HG02884 (cell line): ENCODE measurements around the gene RNU5D-1.
"Not testable (repeated sequence)": the region's sequence is repeated elsewhere in the genome, so short reads cannot be mapped to it uniquely, and the experiment has no call there.

ENCODE experiments used
- ATAC-seq: cut with Tn5 transposase; IDR thresholded peaks from one replicate; pipeline ENCODE4 v1.9.1; 2021; ENCODE audit warnings: mild to moderate bottlenecking, moderate library complexity; ENCODE audit not compliant: unreplicated experiment

RNU5D-1 gene

DNA sequence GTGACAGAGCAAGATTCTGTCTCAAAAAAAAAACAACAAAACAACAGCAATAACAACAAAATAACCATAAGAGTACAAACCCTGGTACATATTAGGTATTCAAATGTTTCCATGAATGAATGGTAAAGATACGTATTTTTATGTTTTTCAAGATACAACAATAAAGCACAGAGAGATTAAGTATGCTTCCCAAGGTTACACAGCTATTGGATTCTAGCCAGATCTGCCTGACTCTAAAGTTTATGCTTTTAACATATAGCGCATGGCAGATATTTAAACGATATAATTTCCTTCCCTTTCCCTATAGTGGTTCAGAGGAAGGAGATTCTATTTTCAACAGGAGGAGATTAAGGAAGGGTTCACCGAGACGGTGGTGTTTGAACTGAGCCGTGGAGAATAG, 25.5 kb downstream of the RNU5D-1 start:
- ATAC-seq = no peak

DNA sequence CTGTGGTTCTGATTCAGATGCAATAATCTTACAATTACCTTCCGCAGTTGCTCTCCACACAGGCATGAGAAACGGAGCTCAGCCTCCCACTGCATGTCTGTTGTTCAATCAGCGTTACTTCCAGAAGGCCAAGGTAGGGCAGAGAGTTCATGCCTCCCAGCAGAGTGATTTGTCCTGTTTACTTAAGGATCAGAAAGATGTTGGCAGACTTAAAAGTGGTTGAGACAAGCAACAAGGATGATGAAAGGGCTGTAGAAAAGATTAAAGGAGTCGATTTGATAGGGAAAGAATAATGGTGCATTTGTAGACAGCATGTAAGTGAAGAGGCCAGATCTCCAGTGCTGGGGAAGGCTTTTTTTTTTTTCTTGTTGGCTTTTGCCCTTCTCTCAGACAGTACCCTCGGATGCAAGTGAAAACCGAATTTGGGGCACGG, 29.8 kb downstream of the RNU5D-1 start:
- ATAC-seq = no peak

DNA sequence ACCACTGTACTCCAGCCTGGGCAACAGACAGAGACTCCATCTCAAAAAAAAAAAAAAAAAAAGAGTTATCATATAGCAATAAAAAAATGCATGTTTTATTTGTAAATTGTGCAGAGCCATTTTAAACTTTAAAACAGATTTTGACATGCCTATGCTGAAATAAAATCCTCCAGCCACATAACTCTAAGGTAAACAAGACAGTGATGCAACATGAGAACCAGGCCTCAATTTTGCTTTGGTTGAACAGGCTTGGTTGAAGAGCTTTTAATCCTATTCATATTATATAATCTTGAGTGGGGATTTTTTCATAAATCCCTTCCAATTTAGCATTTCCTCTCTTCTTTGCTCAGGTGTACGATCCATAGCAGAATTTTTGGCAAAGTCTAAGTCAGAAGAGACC, 30.4 kb downstream of the RNU5D-1 start:
- no peak for ATAC-seq

DNA sequence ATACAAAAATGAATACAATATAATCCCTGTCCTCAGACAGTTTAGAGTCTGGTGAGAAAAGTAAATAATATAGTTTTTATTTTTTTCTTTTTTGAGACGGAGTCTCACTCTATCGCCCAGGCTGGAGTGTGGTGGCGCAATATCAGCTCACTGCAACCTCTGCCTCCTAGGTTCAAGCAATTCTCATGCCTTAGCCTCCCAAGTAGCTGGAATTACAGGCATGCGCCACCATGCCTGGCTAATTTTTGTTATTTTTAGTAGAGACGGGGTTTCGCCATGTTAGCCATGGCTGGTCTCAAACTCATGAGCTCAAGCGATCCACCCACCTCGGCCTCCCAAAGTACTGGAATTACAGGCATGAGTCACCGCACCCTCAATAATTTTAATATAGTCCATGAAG, 31.6 kb downstream of the RNU5D-1 start:
- not testable (repeated sequence) for ATAC-seq

DNA sequence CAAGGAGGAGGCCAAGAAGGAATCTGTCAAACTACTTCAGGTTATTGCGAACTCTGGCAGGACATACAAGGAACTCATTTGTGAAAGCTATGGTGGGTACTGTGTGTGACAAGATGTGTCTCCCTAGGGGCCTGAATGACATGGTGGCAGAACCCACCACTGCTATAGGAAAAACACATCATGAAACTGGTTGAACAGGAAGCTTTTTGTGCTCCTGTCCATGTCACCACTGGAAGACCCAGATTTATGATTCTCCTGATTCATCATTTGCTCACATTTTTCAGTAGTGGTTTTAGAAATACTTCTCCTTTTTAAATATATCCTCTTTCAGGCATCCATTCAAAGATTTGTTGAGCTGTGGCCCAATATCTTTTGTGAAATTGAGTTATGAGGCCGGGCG, 32.8 kb downstream of the RNU5D-1 start:
- no peak for ATAC-seq

DNA sequence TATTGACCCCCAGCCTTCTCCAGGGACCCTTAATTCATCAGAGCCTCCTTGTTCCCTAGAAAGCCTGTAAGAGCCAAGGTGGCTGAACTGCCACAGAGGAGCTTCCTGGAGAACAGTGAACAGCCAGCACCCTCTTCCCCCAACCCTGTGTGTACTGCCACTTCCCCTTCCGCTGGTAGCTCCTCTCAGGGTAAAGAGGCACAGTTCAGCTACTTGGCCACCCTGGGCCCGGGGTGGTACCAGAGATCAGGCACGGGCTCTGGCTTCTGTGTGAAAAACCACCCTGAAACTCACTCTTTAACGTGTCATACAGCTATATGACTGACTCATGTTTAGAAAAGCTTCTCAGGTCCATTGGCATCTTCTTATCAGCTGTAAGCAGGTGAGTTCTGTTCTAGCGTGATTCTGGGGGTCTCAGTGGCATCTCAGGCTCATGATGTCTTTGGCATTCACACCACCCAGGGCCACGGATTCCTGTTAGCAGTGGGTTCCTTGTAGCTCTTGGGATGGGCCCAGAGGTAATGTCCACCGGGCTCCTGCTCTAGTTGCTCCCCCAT, 34.1 kb downstream of the RNU5D-1 start:
- ATAC-seq = no peak

DNA sequence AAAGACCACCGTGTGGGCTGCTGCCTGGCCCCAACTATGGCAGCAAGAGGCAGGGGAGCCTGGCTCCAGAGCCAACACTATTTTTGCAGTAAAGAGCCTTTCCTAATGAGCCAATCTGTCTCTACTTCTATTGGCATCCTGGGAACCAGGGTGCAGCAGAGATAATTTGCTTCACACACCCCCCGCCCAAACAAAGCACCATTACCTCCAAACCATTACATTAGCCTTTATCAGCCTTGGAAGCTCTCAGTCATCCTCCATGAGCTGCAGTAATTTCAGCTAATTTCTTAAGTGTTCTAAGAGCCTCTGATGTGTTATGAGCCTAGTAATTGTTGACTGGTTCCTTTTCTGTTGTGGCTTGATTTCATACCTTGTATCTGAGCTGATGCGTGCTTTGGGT, 34.9 kb downstream of the RNU5D-1 start:
- ATAC-seq = no peak

DNA sequence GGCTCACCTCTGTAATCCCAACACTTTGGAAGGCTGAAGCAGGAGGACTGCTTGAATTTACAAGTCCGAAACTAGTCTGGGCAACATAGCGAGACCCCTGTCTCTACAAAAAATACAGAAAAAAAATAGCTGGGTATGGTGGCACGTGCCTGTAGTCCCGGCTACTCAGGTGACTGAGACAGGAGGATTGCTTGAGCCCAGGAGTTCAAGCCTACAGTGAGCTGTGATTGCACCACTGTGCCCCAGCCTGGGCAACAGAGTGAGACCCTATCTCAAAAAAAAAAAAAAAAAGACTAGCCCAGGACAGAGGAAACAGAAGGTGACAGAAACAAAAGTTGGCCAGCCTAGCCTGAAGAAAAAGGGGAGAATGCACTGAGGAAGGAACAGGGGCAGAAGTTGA, 35.3 kb downstream of the RNU5D-1 start:
- ATAC-seq = no peak

DNA sequence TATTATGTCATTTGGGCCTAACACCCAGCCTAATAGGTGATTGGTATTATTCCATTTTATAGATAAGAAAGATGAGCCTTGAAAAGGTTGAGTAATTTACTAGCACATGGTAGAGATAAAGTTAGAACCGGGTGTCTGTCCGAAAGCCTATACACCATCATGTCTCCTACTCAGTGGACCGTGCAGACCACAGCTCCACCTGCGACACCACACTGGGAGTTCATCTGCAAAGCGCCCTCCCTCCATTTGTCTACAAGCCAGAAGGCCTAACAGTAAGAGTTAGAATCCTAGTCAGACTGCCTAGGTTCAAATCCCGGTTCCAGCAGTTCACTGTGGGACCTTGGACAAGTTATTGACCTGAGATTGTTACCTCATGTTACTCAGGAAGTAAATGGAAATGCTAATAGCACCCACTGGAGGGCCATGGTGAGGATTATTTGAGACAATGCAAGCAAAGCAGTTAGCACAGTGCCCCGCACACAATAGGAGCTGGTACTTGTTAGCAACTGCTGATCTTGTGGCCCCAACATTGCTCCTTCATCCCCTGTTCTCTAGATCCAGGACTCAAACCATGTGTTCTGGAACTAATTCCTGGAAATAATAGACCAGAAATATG, 36.0 kb downstream of the RNU5D-1 start:
- no peak for ATAC-seq

DNA sequence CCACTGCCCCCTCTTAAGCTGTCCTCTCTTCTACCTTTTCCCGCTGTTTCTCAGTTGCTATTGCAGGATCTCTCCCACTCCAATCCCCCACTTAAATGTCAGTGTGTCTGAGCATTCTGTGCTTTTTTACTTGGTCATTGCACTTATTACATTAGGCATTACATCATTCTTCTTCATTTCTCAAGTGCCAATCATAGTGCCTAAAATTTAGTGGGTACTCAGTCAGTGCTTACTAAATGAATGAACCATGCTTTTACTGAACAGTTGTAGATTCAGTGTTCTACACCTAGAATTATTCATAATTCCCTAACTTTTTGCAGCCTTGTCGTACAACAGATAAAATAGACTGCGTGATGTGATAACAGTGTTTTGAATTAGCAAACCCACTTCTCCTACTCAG, 37.1 kb downstream of the RNU5D-1 start:
- no peak for ATAC-seq

DNA sequence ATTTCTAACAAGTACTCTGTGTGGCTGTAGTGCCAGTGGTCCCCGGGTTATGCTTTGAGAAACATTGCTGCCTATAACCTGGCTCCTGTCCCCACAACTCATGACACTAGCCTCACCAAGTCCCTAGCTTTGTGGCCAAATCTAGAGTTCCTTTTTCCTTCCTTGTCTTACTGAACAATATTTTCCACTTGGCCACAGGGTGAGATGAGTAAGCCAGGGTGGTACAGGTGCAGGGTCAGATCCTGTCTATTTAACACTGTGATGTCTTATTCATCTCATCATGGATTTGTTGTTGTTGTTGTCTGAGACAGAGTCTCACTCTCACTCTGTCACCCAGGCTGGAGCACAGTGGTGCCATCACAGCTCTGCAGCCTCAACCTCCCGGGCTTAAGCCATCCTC, 37.8 kb downstream of the RNU5D-1 start:
- no peak for ATAC-seq

DNA sequence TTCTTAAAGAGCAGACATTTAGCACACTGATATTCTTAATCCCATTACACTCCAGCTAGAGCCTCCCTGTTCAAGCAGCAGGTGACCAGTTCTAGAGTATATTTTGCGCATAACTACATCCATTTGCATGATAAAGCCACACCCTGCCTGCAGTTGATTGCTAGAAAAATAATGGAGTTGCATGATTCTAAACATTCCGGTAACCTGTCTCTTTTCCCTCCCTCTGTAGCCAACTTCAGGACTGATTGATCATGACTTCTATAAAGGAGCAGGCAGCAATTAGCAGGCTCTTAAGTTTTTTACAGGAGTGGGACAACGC, 41.6 kb downstream of the RNU5D-1 start:
- ATAC-seq = no peak

DNA sequence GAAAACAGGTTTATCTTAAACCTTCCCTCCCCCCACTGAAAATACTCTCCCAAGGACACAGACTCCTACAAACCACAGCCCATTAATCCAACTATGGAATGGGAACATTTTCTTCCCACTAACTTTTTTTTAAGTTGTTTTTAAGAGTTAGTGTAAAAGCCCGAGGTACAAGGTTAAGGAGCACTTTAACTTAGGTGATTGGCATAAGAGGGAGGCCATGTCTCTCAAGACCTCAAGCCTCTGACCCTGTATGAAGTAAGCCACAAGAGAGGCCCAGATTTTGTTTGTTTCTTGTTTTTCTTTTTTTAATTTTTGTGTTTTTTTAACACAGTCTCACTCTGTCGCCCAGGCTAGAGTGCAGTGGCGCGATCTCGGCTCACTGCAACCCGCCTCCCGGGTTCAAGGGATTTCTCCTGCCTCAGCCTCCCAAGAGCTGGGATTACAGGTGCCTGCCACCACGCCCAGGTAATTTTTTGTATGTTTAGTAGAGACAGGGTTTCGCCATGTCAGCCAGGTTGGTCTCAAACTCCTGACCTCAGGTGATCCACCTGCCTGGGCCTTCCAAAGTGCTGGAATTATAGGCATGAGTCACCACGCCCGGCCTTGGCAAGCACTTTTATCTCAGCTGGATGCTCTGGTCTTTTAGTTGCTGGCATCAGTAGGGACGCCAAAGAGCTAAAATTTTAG, 42.1 kb downstream of the RNU5D-1 start:
- ATAC-seq = no peak

DNA sequence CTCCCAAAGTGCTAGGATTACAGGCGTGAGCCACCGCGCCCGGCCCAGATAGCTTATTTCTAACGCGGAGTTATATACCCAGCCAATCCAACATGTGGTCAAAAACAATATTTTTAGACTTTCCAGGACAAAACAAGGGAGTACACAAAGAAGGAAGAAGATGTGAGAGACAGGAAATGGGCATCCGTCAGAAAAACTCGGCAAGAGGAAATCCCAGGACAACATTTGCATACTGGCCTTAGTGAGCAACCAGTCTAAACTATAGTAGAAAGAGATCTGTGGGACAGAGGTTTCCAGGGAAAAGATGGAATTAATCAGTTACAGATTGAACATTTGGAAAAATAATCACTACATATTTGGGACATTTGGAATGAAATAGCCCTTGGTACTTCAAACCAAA, 45.1 kb downstream of the RNU5D-1 start:
- no peak for ATAC-seq

DNA sequence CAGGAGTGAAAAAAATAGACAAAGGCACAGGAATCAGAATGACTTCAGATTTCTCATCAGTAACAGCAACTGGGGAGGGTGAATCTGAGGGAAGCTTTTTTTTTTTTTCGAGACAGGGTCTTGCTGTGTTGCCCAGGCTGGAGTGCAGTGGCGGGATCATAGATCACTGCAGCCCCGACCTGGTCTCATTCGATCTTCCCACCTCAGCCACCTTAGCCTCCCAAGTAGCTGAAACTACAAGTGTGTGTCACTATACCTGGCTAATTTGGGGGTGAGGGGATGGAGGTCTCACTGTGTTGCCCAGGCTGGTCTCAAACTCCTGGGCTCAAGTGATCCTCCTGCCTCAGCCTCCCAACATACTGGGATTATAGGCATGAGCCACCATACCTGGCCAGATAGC, 45.8 kb downstream of the RNU5D-1 start:
- ATAC-seq = no peak

DNA sequence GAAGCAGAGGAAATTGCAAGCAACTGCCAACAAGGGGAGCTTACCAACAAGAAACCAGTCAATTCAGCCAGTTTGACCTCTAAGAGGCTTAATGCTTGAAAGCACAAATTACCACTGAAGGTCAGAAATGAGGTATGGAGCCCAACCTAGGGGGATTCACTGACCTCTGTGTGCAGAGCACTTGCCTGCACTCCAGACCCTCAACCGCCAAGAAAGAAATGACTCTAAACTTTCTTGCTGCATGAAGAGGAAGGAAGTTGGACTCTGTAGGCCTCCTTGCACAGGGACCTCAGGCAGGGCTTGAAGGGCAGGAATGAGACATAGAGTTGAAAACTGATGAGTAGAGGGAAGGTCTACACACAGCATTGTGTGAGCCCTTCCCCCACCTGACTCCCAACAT, 46.4 kb downstream of the RNU5D-1 start:
- peak; percentile 73 for ATAC-seq

DNA sequence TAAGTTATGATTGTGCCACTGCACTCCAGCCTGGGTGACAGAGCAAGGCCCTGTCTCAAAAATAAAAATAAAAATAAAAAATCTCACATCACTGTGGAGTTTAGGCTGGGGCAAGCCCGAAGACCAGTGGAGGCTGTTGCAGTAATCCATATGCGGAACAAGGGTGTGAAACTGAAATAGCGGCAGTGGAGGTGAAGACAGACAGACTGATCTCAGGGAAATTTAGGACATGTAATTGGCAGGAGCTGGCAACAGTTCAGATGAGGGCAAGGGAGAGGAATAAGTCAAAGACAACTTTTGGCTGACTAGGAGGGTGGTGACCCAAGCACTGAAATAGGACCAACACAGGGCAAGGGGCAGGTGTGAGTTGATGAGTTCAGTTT, 48.1 kb downstream of the RNU5D-1 start:
- no peak for ATAC-seq

DNA sequence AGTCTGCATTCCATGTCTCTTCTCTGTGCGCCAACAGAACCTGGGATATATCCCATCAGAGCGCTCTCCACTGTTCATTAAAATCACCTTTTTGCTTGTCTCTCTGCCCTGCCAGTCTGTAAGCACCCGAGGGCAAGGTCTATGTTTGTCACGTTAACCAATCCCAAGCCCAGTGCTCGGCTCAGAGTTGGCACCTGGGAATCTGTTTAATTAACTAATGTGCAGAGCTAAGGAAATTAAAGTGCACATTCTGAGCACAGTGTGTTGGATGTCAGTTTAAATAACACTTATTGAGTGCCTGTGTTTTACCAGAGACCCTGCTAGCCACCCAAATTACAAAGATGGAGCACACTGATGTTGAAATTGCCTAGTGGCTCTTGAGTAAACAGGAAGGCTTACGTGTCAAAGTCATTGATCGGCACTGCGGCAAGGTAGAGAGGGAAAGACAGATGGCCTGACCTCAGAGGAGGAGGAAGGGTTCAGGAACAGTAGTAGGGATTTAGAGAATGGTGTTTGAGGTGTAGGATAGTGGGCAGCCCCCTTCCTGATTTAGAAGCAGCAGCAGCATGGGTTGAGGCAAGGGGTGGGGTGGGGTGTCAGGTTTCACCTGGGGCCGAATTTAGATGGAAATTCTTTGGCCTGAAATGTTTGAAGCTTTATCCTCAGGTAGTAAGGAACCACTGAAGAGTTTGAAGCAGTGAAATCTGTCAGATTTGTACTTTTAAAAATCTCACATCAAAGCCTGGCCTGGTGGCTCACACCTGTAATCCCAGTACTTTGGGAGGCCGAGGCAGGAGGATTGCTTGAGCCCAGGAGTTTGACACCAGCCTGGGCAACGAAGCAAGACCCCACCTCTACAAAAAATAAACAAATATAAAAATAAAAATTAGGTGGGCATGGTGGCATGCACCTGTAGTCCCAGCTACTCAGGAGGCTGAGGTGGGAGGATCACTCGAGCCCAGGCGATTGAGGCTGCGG, 48.8 kb downstream of the RNU5D-1 start:
- ATAC-seq = no peak
